Hematopoietic multipotent progenitor cell (in vitro differentiated cells): ENCODE measurements around the gene DOC2B. TPM values are rescaled to one million over a fixed set of nuclear protein-coding genes. Genes with fewer than 3 reads are reported as not detected.
A peak's percentile ranks its signal among the peaks of the same experiment; 100 is the strongest.
"Not testable (repeated sequence)": the region's sequence is repeated elsewhere in the genome, so short reads cannot be mapped to it uniquely, and the experiment has no call there.

Experiments used
- DNase-seq, 3 donors: peaks; one replicate each; pipeline ENCODE4 v3.0.0-alpha.2; 2011 to 2015; ENCODE audit warnings: low read depth in 2 of 3, low spot score in 2 of 3
- total RNA-seq: library from RNA; depleted of rRNA; stranded (reverse); fragments of >200 nt; gene quantifications from one replicate; pipeline ENCODE4 v1.2.3, GENCODE V29; 2012

The DOC2B gene
- total RNA-seq, 1 donor = 1.1 TPM

DNA sequence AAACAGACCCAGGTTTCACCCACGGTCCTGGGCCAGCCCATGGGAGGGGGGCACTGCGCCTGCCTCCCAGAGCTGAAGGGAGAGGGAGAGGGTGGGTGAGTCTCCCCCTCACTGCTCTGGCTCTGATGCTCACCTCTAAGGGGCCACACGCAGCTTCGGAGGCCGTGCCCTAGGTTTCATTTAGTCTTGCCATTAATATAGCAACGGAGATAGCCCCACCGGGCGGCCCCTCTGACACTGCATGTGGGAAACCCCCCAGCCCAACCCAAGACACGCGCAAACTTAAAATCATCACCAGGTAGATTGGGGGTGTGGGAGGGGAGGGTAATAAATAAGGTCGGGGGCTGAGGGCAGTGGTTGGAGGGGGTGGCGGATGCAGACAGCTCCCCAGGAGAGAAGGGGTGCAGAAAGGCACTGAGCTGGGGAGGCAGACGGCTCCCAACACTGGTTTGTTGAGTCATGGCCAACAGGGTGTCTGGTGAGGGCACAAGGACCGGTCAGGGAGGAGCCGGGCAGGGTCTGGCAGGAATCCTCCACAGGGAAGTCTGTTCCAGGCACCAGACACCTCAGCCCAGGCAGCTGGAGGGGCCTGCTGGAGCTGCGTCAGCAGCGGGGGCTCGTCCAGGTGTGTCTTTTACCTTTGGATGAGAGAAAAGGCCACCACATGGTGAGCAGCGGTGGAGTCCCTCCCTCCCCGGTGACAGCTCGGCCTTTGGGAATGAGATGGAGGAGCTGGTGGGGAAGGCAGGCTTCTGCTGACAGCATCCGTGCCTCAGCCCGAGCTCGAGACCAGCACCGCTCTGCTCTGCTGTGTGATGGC is 32.0 kb upstream of the DOC2B start:
- DNase-seq = no peak

DNA sequence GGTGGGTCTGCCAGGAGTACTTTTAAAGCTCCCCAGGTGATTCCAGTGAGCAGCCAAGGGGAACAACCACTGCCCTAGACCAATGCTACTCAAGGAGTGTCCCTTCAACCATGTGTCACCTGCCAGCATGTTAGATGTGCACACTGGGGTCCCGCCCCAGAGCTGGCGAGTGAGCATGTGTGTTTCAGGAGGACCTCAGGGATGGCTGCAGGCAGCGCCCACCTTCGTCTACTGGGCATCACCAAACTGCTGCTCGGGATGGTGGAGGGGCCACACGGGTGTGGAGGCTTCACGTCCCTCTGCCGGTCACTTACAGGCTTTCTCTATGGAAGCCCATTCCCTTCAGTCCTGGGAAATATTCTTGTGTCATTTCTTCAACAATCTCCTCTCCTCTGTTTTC is 29.0 kb upstream of the DOC2B start:
- DNase-seq = no peak

DNA sequence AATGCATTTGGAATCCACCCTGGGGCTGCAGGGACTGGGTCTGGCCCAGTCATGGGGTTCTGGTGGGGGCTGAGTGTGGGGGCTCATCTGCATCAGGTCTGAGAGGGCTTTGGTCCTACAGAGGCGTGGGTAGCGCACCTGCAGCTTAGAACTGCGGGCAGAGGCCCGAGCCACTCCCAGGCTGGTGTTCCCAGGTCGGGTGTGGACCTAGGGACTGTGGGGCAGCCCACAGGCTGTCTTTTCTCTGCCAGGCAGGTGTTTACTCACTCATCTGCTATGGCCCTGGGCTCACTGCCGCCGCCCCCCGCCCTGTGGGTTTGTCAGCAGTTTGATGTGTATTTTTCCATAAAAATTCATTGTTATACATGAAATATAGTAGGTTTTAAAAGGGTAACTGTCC is 27.0 kb upstream of the DOC2B start:
- no peak for DNase-seq

DNA sequence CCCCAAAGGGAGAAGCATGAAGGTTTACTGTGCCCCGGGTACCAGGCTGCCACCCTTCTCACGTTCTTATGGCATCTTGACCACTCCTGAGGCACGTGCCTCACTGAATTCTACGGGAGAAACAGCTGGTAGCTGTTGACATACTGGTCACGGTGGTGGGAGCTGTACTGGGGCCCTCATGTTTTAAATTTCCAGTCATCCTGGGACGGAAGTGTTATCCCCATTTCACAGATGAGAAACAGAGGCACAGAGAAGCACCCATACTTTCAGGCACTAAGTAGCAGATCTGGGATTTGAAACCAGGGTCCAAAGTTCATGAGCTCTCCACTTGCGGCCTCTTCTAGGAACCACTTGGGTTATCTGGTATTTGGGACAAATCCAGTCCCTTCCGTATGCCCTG is 26.3 kb upstream of the DOC2B start:
- DNase-seq = no peak

DNA sequence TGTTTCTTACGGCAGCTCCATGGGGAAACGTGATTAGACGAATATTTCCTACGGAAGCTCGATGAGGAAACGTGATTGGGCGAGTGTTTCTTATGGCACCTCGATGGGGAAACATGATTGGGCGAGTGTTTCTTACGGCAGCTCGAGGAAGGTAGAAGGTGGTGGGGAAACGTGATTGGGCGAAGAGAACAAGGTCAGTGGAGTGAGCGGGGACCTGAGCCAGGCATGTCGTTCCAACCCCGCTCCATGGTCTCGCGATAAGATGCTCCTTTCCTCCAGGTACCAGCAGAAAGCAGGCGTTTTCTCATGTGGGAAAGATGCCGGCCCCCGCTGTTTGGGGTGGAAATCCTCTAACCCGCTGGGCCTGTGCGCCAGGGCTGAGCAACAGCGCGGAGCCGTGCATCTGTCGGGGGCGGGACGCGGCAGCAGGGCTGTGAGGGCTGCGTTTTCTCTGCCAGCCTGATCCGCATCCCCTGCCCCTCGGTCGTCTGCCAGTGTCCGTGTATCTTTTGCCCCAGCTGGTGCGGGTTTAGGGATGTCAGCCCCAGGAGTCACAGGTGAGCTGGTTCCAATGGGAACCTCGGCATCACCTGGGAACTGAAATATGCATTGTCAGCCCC is 25.6 kb upstream of the DOC2B start:
- DNase-seq = no peak

DNA sequence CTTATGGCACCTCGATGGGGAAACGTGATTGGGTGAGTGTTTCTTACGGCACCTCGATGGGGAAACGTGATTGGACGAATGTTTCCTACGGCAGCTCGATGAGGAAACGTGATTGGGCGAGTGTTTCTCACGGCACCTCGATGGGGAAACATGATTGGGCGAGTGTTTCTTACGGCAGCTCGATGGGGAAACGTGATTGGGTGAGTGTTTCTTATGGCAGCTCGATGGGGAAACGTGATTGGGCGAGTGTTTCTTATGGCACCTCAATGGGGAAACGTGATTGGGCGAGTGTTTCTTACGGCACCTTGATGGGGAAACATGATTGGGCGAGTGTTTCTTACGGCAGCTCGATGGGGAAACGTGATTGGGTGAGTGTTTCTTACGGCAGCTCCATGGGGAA is 25.0 kb upstream of the DOC2B start:
- DNase-seq = not testable (repeated sequence)

DNA sequence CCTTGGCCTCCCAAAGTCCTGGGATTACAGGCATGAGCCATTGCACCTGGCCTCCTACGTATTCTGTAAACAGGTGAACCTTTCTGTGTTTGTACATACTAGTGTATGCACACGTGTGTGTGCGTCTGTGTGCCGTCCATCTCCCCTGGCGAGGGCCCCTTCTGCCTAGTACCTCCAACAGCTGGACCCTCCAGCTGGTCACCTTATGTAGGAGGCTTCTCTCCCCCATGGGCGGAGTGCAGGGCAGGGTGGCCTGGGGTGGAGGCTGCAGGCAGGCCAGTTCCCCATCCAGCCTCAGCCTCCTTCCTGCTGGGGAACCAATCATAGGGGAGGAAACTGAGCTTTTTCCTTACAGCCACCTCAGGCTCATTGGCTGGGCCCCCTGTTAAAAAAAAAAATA is 24.4 kb upstream of the DOC2B start:
- DNase-seq = no peak

DNA sequence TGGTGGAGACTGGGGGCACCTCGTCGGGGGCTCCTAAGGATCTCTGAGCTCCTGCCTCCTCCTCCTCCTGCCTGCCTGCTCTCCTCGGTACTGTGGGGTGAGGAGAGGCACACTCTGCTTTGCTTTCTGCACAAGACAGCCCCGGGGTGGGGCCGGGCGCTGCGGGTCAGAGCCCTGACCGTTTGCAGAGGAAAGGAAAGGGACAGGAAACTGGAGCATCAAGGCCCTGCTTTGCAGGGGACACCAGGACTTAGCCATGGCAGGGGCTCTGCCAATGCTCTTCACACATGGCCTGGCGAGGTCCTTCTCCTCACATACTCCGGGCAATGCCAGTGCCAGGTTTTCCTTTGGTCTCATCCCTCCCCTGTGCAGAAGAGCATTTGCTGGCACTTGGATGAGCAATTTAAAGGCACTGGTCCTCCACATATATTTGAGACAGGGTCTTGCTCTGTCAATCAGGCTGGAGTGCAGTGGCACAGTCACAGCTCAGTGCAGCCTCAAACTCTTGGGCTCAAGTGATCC is 23.8 kb upstream of the DOC2B start:
- DNase-seq = no peak

DNA sequence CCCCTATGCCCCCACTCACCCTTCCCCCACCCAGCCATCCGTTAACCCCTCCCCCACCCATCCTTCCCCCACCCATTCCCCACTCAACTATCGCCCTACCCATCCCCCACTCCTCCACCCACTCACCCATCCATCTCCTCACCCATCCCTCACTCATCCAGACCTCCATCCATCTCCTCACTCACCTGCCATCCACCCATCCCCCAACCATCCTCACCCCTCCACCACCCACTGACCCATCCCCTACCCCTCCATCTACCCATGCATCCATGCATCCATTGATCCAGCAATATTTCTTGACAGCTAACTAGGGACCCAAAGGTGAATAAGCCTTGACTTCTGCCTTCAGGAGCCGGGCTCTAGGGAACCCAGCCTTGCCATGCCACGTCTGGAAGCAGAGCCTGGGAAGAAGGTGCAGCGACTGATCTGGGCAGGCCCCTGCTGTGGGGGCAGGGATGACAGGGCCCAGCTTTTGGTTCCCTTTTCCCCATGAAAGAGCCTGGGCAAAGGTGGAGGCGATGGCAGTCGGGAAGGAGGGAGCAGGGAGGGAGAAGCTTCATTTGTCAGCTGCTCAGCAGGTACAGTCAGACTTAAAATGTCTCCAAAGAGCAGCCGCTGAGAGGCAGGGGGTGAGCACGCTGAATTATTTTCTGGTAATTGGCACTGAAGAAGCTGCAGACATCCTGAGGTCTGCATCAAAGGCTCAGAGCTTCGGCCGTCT is 23.1 kb upstream of the DOC2B start:
- no peak for DNase-seq

DNA sequence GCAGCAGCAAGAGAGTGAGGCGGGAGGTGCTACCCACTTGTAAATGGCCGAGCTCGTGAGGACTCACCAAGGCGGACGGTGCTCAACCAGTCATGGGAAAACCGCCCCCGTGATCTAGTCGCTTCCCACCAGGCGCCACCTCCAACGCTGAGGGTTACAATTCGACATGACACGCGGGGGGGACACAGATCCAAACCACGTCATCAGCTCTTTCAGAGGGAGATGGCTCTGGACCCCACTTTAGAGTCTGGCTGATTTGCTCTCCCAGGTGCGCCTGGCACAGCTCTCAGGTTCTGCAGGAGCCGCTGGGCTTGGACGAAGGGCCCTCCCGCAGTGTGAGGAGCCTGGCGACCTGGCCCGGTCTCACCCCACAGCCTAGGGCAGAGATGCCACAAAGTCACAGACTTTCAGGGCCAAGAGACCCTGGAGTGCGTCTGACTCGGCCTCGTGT is 21.1 kb upstream of the DOC2B start:
- DNase-seq = no peak

DNA sequence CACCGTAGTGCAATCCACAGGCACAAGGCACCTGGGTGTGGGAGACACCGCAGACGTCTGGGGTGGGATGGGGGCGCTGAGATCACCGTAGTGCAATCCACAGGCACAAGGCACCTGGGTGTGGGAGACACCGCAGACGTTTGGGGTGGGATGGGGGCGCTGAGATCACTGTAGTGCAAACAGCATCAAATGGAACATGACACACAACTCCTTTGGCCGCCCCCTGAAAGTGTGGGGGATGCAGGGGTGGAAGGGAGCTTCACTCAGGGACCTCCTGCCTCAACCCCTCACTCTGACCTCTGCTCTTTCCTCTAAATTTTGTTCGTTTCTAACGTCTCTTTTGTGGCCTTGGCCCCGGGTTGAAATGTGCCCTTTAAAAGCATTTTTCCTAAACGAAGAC is 20.3 kb upstream of the DOC2B start:
- DNase-seq = not testable (repeated sequence)

DNA sequence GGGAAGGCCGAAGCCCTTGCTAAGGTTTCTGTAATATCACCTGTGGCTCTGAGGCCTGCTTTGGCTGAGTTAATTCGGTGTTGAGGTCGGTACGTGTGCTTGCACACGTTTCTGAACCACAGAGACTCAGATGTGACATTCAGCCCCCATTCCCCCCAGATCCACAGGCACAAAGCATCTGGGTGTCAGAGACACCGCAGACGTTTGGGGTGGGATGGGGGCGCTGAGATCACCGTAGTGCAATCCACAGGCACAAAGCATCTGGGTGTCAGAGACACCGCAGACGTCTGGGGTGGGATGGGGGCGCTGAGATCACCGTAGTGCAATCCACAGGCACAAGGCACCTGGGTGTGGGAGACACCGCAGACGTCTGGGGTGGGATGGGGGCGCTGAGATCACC is 19.8 kb upstream of the DOC2B start:
- DNase-seq = not testable (repeated sequence)

DNA sequence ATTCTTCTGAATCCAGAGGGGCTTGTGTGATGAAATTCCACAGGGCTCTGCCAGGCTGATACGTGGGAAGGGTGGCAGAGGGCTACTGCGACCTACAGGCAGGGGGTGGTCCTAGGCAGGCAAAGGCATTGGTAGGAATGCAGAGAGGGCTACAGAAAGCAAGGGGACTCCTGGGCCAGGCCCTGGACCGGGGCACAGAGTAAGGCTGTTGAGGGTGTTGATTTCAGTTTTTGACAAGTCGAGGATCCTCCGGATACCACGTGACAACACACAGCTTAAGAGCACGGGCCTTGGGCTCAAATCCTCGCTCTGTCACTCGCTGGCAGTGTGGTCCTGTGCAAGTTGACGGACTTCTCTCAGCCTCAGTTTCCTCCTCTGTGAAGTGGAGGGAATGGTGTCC is 19.1 kb upstream of the DOC2B start:
- DNase-seq = no peak

DNA sequence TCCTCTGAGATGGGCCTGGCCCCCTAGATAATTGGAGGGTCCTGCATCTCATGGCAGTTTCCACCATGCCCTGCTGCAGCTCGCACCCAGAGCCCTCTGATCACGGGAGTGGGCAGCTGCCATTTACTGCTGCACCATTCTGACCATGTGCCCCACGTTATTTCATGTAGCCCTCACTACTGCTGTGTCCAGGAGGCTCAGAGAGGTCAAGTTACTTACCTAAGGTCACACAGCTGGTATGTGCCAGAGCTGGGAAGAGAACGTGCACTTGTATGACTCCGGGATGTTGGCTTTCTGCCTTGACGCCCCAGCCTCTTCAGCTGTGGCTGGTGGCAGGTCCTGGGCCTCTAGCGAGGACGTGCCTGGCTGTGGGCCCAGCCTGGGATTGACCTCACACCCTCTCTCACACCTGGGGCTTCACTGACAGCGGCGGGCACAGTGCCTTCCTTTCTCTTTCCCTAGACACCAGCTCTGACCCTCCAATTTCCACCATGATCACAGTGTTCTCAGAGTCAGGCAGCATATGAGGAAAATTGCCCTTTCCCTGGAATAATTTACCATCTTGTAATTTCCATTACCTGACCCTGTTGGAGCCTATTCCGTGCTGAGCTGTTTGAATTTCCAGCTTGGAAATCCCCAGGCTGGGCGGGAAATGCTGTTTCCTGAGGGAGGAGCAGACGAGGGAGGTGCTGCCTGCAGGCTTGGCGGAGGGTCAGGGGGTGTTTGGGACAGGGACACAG is 18.5 kb upstream of the DOC2B start:
- DNase-seq = no peak

DNA sequence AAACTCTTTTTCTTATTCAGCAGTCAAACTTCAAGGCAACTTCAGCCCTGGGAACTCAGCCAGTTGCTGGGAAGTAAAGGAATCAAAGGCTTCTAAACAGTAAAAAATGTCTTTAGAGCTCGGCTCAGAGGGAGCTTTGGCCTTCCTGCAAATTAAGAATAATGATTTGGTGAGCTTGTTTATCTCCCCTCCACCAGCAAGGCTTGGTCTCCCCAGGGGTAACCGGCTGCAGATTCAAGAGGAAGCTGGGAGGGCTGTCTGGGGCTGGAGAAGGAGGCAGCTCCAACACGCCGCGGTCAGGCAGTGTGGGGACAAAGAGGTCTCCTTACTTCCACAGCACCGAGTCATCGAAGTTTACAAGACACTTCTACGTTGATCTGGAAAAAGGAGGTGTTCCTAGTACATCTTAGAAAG is 17.7 kb upstream of the DOC2B start:
- peak in 1 of 3 donors; percentile 41 for DNase-seq

DNA sequence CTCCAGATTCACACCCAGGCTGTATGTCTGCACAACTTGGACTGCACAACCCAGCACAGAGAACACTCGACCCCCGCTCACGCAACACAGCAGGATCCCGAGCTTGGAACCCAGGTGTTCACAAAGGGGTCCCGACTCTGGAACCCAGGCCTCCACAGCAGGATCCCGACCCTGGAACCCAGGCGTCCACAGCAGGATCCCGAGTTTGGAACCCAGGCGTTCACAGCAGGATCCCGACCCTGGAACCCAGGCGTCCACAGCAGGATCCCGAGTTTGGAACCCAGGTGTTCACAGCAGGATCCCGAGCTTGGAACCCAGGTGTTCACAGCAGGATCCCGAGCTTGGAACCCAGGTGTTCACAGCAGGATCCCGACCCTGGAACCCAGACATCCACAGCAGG is 16.8 kb upstream of the DOC2B start:
- not testable (repeated sequence) for DNase-seq

DNA sequence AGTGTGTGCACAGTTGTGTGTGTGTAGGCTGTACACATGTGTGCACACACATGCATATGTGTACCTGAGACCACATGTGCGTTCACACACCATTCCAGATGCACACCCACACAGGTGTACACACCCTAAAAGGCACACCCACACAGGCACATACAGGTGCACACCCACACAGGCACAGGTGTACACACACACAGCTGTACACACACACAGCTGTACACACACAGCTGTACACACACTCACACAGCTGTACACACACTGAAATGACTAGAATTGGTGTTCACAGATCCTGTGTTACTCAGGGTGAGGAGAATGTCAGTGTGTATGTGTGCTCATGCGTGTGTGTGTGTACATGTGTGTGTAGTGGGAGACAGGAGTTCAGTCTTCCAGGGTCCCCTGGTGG is 15.9 kb upstream of the DOC2B start:
- DNase-seq = no peak

DNA sequence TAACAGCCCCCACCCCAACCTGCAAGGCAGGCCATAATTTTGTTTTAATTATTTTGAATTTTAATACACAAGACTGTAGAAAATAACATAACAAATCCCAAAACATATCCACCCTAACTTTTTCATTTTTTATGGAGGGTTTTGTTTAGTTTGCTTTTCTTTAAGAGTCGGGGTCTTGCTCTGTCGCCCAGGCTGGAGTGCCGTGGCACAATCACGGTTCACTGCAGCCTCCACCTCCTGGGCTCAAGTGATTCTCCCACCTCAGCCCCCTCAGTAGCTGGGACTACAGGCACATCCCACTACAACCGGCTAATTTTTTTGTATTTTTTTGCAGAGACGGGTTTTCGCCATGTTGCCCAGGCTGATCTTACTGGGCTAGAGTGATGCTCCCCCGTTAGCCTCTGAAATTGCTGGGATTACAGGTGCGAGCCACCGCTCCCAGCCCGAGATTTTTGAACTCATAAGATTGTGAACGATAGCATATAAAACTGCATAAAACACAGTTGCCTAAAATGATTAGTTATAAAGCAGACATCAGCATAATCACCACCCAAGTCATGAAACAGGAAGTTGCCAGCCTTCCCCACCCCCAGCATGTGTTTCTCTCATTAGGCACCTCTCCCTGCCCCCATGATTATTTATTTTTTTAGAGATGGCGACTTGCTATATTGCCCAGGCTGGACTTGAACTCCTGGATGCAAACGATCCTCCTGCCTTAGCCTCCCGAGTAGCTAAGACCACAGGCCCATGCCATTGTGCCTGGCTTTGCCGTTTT is 13.6 kb upstream of the DOC2B start:
- peak in 1 of 3 donors; percentile 29 for DNase-seq

DNA sequence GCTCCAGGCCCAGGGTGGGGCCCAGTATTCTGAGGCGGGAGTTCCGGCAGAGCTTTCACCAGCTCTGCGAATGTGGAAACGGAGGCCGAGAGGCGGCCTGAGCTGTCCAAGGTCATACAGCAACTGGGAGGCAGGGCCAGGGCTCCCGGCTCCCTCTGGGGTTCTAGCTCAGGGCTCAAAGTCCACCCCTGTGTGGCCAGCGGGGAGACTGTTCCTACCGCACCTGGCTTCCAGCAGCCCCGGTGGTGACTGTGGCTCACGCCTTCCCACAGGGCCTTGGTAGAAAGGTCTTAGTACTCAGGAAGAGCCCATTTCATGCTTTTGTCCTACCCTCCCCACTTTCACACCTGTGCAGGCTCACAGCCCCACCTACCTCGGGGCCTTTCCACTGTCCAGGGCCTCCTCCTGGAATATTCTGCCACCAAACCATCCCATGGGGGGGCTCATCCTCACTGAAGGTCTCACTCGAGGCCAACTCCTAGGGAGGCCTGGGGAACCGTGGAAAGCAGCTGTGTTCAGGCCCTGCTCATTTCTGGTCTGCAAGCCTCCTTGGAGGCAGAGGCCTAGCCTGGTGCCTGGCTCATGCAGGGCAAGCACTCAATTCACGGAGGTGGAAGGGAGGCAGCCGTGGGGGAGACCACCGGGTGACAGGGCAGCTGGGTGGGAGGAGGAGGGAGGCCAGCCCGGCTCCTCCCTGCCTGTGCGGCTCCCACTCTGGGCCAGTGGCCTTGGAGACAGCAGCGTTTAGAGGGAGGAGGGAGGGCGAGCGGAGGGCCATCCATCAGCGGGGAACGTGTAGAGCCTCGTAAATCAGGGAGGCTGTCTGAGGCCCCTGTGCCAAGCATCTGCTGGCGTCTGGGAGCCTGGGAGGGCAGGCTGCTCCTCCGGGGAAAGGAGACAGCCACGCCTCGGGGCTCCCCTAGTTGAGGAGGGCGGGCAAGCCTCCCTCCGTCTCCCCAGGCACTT is 12.7 kb upstream of the DOC2B start:
- DNase-seq = no peak
